Measurements from ENCODE around the gene DNAJB9.

Gene DNAJB9

GRCh38 chr7:108614896-108615295, 45.2 kb downstream of the DNAJB9 start:
- no peaks in the 10 kb centered on the region for H3K36me3 ChIP-seq (ENCODE audit: insufficient read depth, low read length)
- no peak overlapping the region for H3K4me2 ChIP-seq (ENCODE audit: low read length)
- no peak overlapping the region for H3K9ac ChIP-seq (ENCODE audit: low read length)
- no peaks in the 10 kb centered on the region for H3K79me2 ChIP-seq (ENCODE audit: insufficient read depth, low read length)
- TF ChIP-seq CTCF (IDR thresholded peaks at IDR 0.05; ENCODE audit: low read length) (no peak), EZH2 (IDR thresholded peaks at IDR 0.05; ENCODE audit: borderline replicate concordance, low read length) (no peak)
- no peak overlapping the region for H3K4me3 ChIP-seq (ENCODE audit: low read depth, low read length, poor library complexity, severe bottlenecking)
- no peaks in the 10 kb centered on the region for H3K9me3 ChIP-seq (ENCODE audit: low read length)
- H3K27me3 ChIP-seq (ENCODE audit: insufficient read depth, low read length): no peaks in the 10 kb centered on the region
- H3K9me2 ChIP-seq (ENCODE audit: low read depth, low read length): no peaks in the 10 kb centered on the region
- H3K27ac ChIP-seq (ENCODE audit: low read depth, low read length, poor library complexity, severe bottlenecking): no peak overlapping the region
- no peak overlapping the region for H2AFZ ChIP-seq (ENCODE audit: low read length)
- H3F3A ChIP-seq (ENCODE audit: insufficient read depth, low read length): no peaks in the 10 kb centered on the region
- H3K4me1 ChIP-seq (ENCODE audit: insufficient read depth, low read length, severe bottlenecking): no peaks in the 10 kb centered on the region
- H4K20me1 ChIP-seq (ENCODE audit: insufficient read depth, low read length): no peaks in the 10 kb centered on the region

GRCh38 chr7:108618056-108618455, 48.4 kb downstream of the DNAJB9 start:
- TF ChIP-seq CTCF (IDR thresholded peaks at IDR 0.05; ENCODE audit: low read length): no peak
- no peak for TF ChIP-seq EZH2 (IDR thresholded peaks at IDR 0.05; ENCODE audit: borderline replicate concordance, low read length)
- no peak overlapping the region for H3K9ac ChIP-seq (ENCODE audit: low read length)
- no peaks in the 10 kb centered on the region for H3K9me3 ChIP-seq (ENCODE audit: low read length)
- no peak overlapping the region for H2AFZ ChIP-seq (ENCODE audit: low read length)
- no peaks in the 10 kb centered on the region for H3F3A ChIP-seq (ENCODE audit: insufficient read depth, low read length)
- H4K20me1 ChIP-seq (ENCODE audit: insufficient read depth, low read length): no peaks in the 10 kb centered on the region
- H3K4me3 ChIP-seq (ENCODE audit: low read depth, low read length, poor library complexity, severe bottlenecking): no peak overlapping the region
- H3K4me1 ChIP-seq (ENCODE audit: insufficient read depth, low read length, severe bottlenecking): no peaks in the 10 kb centered on the region
- no peaks in the 10 kb centered on the region for H3K36me3 ChIP-seq (ENCODE audit: insufficient read depth, low read length)
- no peaks in the 10 kb centered on the region for H3K27me3 ChIP-seq (ENCODE audit: insufficient read depth, low read length)
- H3K9me2 ChIP-seq (ENCODE audit: low read depth, low read length): no peaks in the 10 kb centered on the region
- no peaks in the 10 kb centered on the region for H3K79me2 ChIP-seq (ENCODE audit: insufficient read depth, low read length)
- no peak overlapping the region for H3K4me2 ChIP-seq (ENCODE audit: low read length)
- H3K27ac ChIP-seq (ENCODE audit: low read depth, low read length, poor library complexity, severe bottlenecking): no peak overlapping the region

- Histone ChIP-seq H3K79me2 (ENCODE audit: insufficient read depth, low read length) (no peaks in the 10 kb centered on the region), H3K9me3 (ENCODE audit: low read length) (no peaks in the 10 kb centered on the region), H3K9me2 (ENCODE audit: low read depth, low read length) (no peaks in the 10 kb centered on the region), H4K20me1 (ENCODE audit: insufficient read depth, low read length) (no peaks in the 10 kb centered on the region), H3K4me2 (ENCODE audit: low read length) (no peak overlapping the region), H3F3A (ENCODE audit: insufficient read depth, low read length) (no peaks in the 10 kb centered on the region), H3K4me3 (ENCODE audit: low read depth, low read length, poor library complexity, severe bottlenecking) (no peak overlapping the region), H3K27me3 (ENCODE audit: insufficient read depth, low read length) (no peaks in the 10 kb centered on the region; the same call in 1 of the 2 replicates), H3K36me3 (ENCODE audit: insufficient read depth, low read length) (no peaks in the 10 kb centered on the region), H3K4me1 (ENCODE audit: insufficient read depth, low read length, severe bottlenecking) (no peaks in the 10 kb centered on the region), H3K9ac (ENCODE audit: low read length) (no peak overlapping the region), H3K27ac (ENCODE audit: low read depth, low read length, poor library complexity, severe bottlenecking) (no peak overlapping the region), H2AFZ (ENCODE audit: low read length) (no peak overlapping the region)
- no peak for TF ChIP-seq CTCF (IDR thresholded peaks at IDR 0.05; ENCODE audit: low read length)
- no peak for TF ChIP-seq EZH2 (IDR thresholded peaks at IDR 0.05; ENCODE audit: borderline replicate concordance, low read length)
Measured at GRCh38 chr7:108623220-108623619, 53.5 kb downstream of the DNAJB9 start.
